Peyer's patch (tissue), 4 donors: ENCODE results near the gene ZSWIM5.
A peak's percentile ranks its signal among the peaks of the same experiment; 100 is the strongest.

Experiments used
- POLR2A ChIP-seq, 2 donors: fragments of 450-650 bp; IDR thresholded peaks; one replicate each; pipeline ENCODE4 v1.5.1; 2017; ENCODE audit warnings: antibody characterized with exemption in 2 of 2, mild to moderate bottlenecking in 2 of 2, moderate library complexity in 2 of 2
- TF ChIP-seq, protein P1 (sequence below), 6 experiments: fragments of 450-650 bp in 4 of 6; fragments of 200-600 bp in 2 of 6; sonication (generic) in 1 of 6; IDR thresholded peaks; one replicate each; pipeline ENCODE4 v1.5.1; 2017 to 2019; ENCODE audit warnings: antibody characterized with exemption in 6 of 6, mild to moderate bottlenecking in 3 of 6, moderate library complexity in 1 of 6

DNA sequence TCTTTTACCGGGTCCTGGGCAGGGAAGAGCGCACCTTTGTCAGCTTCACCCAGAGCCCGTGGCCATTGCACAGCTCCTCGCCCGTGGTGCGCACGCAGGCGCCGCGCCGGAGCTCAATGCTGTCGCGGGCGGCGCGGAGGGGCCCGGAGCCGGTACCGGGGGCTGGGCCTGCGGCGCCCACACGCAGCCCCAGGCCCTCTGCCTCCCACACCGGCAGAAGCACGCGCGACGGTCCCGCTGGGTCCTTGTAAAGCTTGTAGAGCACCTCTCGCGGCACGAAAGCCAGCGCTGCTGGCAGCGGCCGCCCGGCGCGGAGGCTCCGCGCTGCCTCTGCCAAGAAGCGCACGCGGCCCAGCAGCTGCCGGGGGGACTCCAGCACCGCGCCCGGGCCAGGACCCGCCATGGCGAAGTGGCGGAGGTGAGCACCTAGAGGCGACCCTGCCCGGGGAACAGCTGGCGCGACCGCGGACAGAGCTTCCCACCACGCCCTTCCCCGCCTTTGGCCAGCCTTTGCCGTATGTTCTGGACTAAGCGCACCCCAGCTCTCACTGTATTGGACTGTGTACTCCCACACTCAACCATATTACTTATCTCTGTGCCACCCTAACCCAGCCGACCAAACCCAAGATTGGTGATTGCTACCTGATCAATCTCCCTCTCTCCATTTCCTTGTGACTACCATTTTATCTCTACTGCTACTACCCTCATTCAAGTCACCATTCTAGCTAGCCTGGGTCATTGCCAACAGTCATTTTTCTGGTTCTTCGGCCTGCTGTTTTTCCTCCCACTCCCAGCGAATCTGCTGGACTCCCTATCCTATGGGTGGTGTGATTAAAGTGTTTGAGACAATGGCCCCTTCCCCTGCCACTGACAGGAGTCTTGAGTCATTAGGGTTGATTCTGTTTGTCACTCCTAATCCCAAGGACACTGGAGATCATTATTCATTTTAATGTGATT, 195.3 kb downstream of the ZSWIM5 start, which contains the start of gene HECTD3:
- TF ChIP-seq POLR2A (IDR thresholded peaks at IDR 0.05), result peak; percentile 72
- TF ChIP-seq, protein P1, sequence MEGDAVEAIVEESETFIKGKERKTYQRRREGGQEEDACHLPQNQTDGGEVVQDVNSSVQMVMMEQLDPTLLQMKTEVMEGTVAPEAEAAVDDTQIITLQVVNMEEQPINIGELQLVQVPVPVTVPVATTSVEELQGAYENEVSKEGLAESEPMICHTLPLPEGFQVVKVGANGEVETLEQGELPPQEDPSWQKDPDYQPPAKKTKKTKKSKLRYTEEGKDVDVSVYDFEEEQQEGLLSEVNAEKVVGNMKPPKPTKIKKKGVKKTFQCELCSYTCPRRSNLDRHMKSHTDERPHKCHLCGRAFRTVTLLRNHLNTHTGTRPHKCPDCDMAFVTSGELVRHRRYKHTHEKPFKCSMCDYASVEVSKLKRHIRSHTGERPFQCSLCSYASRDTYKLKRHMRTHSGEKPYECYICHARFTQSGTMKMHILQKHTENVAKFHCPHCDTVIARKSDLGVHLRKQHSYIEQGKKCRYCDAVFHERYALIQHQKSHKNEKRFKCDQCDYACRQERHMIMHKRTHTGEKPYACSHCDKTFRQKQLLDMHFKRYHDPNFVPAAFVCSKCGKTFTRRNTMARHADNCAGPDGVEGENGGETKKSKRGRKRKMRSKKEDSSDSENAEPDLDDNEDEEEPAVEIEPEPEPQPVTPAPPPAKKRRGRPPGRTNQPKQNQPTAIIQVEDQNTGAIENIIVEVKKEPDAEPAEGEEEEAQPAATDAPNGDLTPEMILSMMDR (IDR thresholded peaks at IDR 0.05), result peak in 1 of 6 experiments; percentile 12
